Transverse colon (tissue), 4 donors: ENCODE data around the gene TFG.
"Not testable (repeated sequence)": the region's sequence is repeated elsewhere in the genome, so short reads cannot be mapped to it uniquely, and the experiment has no call there.

Experiments
- EP300 ChIP-seq: sonication (generic); formaldehyde crosslinking; IDR thresholded peaks from one replicate; pipeline ENCODE4 v1.6.1; 2017; ENCODE audit warnings: antibody characterized with exemption, low read depth
- POLR2A ChIP-seq: fragments of 450-650 bp; IDR thresholded peaks from one replicate; pipeline ENCODE4 v1.6.1; 2016; ENCODE audit warnings: antibody characterized with exemption, mild to moderate bottlenecking, moderate library complexity
- POLR2AphosphoS5 ChIP-seq, 3 donors: sonication (generic); formaldehyde crosslinking; IDR thresholded peaks; one replicate each; pipeline ENCODE4 v1.6.1; 2016; ENCODE audit warnings: antibody characterized with exemption in 3 of 3
- TF ChIP-seq, protein P1 (sequence below), 5 experiments: fragments of 200-600 bp in 3 of 5; fragments of 450-650 bp in 2 of 5; sonication (generic) in 3 of 5; IDR thresholded peaks; 1 replicate in 2 of 5; 2 replicates in 3 of 5; pipeline ENCODE4 v1.5.1; 2016 to 2017; ENCODE audit warnings: antibody characterized with exemption in 5 of 5, inconsistent platforms in 3 of 5, mild to moderate bottlenecking in 2 of 5, moderate library complexity in 1 of 5

DNA sequence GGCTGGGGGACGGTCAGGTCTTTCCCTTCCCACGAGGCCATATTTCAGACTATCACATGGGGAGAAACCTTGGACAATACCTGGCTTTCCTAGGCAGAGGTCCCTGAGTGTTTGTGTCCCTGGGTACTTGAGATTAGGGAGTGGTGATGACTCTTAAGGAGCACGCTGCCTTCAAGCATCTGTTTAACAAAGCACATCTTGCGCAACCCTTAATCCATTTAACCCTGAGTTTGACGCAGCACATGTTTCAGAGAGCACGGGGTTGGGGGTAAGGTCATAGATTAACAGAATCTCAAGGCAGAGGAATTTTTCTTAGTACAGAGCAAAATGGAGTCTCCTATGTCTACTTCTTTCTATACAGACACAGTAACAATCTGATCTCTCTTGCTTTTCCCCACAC lies 42.6 kb upstream of the TFG start:
- TF ChIP-seq, protein P1, sequence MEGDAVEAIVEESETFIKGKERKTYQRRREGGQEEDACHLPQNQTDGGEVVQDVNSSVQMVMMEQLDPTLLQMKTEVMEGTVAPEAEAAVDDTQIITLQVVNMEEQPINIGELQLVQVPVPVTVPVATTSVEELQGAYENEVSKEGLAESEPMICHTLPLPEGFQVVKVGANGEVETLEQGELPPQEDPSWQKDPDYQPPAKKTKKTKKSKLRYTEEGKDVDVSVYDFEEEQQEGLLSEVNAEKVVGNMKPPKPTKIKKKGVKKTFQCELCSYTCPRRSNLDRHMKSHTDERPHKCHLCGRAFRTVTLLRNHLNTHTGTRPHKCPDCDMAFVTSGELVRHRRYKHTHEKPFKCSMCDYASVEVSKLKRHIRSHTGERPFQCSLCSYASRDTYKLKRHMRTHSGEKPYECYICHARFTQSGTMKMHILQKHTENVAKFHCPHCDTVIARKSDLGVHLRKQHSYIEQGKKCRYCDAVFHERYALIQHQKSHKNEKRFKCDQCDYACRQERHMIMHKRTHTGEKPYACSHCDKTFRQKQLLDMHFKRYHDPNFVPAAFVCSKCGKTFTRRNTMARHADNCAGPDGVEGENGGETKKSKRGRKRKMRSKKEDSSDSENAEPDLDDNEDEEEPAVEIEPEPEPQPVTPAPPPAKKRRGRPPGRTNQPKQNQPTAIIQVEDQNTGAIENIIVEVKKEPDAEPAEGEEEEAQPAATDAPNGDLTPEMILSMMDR (IDR thresholded peaks at IDR 0.05) = not testable (repeated sequence)
- TF ChIP-seq EP300; POLR2A; POLR2AphosphoS5 (IDR thresholded peaks at IDR 0.05): not testable (repeated sequence)
